HG03520 (cell line): ENCODE data around the gene WDR33.
"Not testable (repeated sequence)": the region's sequence is repeated elsewhere in the genome, so short reads cannot be mapped to it uniquely, and the experiment has no call there.

ENCODE experiments used
- ATAC-seq: cut with Tn5 transposase; IDR thresholded peaks from one replicate; pipeline ENCODE4 v1.9.1; 2021; ENCODE audit warnings: mild to moderate bottlenecking, moderate library complexity; ENCODE audit not compliant: unreplicated experiment

The WDR33 gene

GRCh38 chr2:127810619-127811396 lies at the start of gene WDR33:
Gene WDR33, minus strand, starts transcription at chr2:127811171. Its CDS starts 40,190 bp downstream, at chr2:127770981.
- peak; percentile 96 for ATAC-seq

- ATAC-seq: no peak
Observed at GRCh38 chr2:127860130-127860529, 49.2 kb upstream of the WDR33 start.

GRCh38 chr2:127859712-127860085 lies 48.7 kb upstream of the WDR33 start:
- no peak for ATAC-seq

GRCh38 chr2:127857265-127857808 lies 46.4 kb upstream of the WDR33 start:
- ATAC-seq: no peak

GRCh38 chr2:127853671-127854070 lies 42.7 kb upstream of the WDR33 start:
- no peak for ATAC-seq

GRCh38 chr2:127852388-127852787 lies 41.4 kb upstream of the WDR33 start:
- ATAC-seq: no peak

- ATAC-seq: no peak
Observed at GRCh38 chr2:127847931-127848330, 37.0 kb upstream of the WDR33 start.

- ATAC-seq: no peak
Observed at GRCh38 chr2:127844973-127845372, 34.0 kb upstream of the WDR33 start.

- ATAC-seq: no peak
Observed at GRCh38 chr2:127843677-127844076, 32.7 kb upstream of the WDR33 start.

- ATAC-seq: no peak
Observed at GRCh38 chr2:127841466-127842178, 30.7 kb upstream of the WDR33 start.

- ATAC-seq: no peak
Observed at GRCh38 chr2:127840893-127841292, 29.9 kb upstream of the WDR33 start.

GRCh38 chr2:127834951-127835350 lies 24.0 kb upstream of the WDR33 start:
- ATAC-seq: no peak

- ATAC-seq: peak; percentile 99
Observed at GRCh38 chr2:127829845-127830246, 18.9 kb upstream of the WDR33 start.

GRCh38 chr2:127826708-127827107 lies 15.7 kb upstream of the WDR33 start:
- not testable (repeated sequence) for ATAC-seq

- no peak for ATAC-seq
Observed at GRCh38 chr2:127826047-127826446, 15.1 kb upstream of the WDR33 start.

- ATAC-seq: no peak
Observed at GRCh38 chr2:127820080-127820668, 9.2 kb upstream of the WDR33 start.

- ATAC-seq: no peak
Observed at GRCh38 chr2:127818794-127819425, 7.9 kb upstream of the WDR33 start.

- ATAC-seq: no peak
Observed at GRCh38 chr2:127818241-127818640, 7.3 kb upstream of the WDR33 start.

GRCh38 chr2:127814677-127815076 lies 3.7 kb upstream of the WDR33 start:
- ATAC-seq: no peak

GRCh38 chr2:127812441-127812840 lies 1.5 kb upstream of the WDR33 start:
- ATAC-seq: not testable (repeated sequence)
